Endodermal cell (in vitro differentiated cells): ENCODE measurements around the gene IL4I1. TPM values are rescaled to one million over a fixed set of nuclear protein-coding genes. Genes with fewer than 3 reads are reported as not detected.

Experiments used
- DNase-seq: peaks from one replicate; pipeline ENCODE4 v3.0.0-alpha.2; 2017
- H3K27ac ChIP-seq: 2 replicates; pipeline ENCODE4 v1.5.1; 2013; ENCODE audit warnings: mild to moderate bottlenecking, low read depth, low read length, moderate library complexity
- H3K27me3 ChIP-seq: 2 replicates; pipeline ENCODE4 v1.6.1; 2013; ENCODE audit warnings: mild to moderate bottlenecking, low read length, moderate library complexity; ENCODE audit not compliant: insufficient read depth, control insufficient read depth, poor library complexity, severe bottlenecking
- H3K36me3 ChIP-seq: 2 replicates; pipeline ENCODE4 v1.7.0; 2013; ENCODE audit warnings: mild to moderate bottlenecking, low read length, moderate library complexity; ENCODE audit not compliant: control insufficient read depth, insufficient read depth
- H3K4me1 ChIP-seq: one replicate; pipeline ENCODE4 v1.7.0; 2013; ENCODE audit warnings: low read length; ENCODE audit not compliant: control insufficient read depth, insufficient read depth
- H3K4me3 ChIP-seq: 2 replicates; pipeline ENCODE4 v1.5.1; 2013; ENCODE audit warnings: mild to moderate bottlenecking, low read length, moderate library complexity
- H3K9ac ChIP-seq: 2 replicates; pipeline ENCODE4 v1.6.1; 2013; ENCODE audit warnings: mild to moderate bottlenecking, low read length, moderate library complexity; ENCODE audit not compliant: poor library complexity, severe bottlenecking; ENCODE audit errors: extremely low read depth
- H3K9me3 ChIP-seq: 2 replicates; pipeline ENCODE4 v1.6.1; 2013; ENCODE audit warnings: mild to moderate bottlenecking, low read length, moderate library complexity; ENCODE audit not compliant: control insufficient read depth
- H3K27ac Mint-ChIP-seq: 2 replicates; pipeline ENCODE4 v1.8.0; 2020; ENCODE audit warnings: mixed read lengths
- H3K27me3 Mint-ChIP-seq: 2 replicates; pipeline ENCODE4 v1.8.0; 2021; ENCODE audit warnings: mild to moderate bottlenecking, mixed read lengths; ENCODE audit not compliant: insufficient read depth
- H3K36me3 Mint-ChIP-seq: 2 replicates; pipeline ENCODE4 v1.8.0; 2020; ENCODE audit warnings: low read depth, mixed read lengths
- H3K4me1 Mint-ChIP-seq: 2 replicates; pipeline ENCODE4 v1.8.0; 2020; ENCODE audit warnings: mixed read lengths
- H3K4me3 Mint-ChIP-seq: 2 replicates; pipeline ENCODE4 v1.8.0; 2020; ENCODE audit warnings: mild to moderate bottlenecking, moderate library complexity, mixed read lengths
- H3K9me3 Mint-ChIP-seq: 2 replicates; pipeline ENCODE4 v1.8.0; 2020; ENCODE audit warnings: mild to moderate bottlenecking, mixed read lengths
- WGBS, 2 experiments: methylation state at CpG; one replicate each; pipeline versions ENCODE4 v1.1.5 to v1.1.7; 2013; ENCODE audit warnings: missing lambda C conversion rate in 2 of 2, mixed read lengths in 1 of 2; ENCODE audit not compliant: insufficient coverage in 1 of 2, insufficient read length in 1 of 2; 5-methylcytosine and 5-hydroxymethylcytosine counted together
- total RNA-seq, 2 donors: library from RNA; stranded (reverse); fragmentation: NEBNext Ultra II Directional in 1 of 2; extraction: Animal tissue kit (Norgen Biotek cat#: 25700) in 1 of 2; gene quantifications; 2 replicates in 1 of 2; 3 replicates in 1 of 2; pipeline ENCODE4 v1.2.1, GENCODE V29; 2021
- TF ChIP-seq, protein P1 (sequence below): fragments of 200-600 bp; sonication (generic); conservative IDR thresholded peaks from 2 replicates; pipeline ENCODE4 v1.5.0; 2021; ENCODE audit warnings: antibody characterized with exemption, mild to moderate bottlenecking

IL4I1 gene
- total RNA-seq, 2 donors from 2014 or later, result 0.97 TPM; not detected in 1

DNA sequence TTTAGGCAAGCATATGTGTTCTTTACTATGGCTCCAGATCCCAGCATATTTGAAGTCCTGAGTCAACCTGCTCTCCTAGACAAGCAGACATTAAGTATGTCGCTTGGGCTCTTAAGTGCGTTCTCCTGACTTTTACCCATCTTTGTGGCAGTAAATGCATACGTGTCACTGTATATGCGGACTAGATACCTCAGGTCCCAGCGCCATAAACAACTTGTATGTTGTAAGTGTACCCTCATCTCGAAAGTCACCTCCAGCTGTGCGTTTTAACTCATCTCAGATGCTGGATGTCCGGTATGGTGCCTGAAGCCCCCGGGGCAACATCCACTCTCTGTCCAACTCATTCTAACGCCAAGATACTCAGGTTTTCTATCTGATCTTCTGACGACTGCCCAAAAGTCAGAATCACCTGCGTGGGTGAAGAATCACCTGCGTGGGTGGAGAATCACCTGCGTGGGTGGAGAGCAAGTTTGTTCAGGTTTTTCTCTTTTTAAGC is 44.0 kb downstream of the IL4I1 start:
- Mint-ChIP-seq H3K36me3 (peaks cover 46% of the 10 kb centered on the region), H3K9me3 (peaks cover 7% of the 10 kb centered on the region), H3K4me3 (peak overlapping the region; percentile 86), H3K27me3 (no peaks in the 10 kb centered on the region), H3K4me1 (peaks cover 21% of the 10 kb centered on the region), H3K27ac (peak overlapping the region; percentile 56)
- Histone ChIP-seq H3K36me3 (peaks cover 43% of the 10 kb centered on the region), H3K9me3 (peaks cover 7% of the 10 kb centered on the region), H3K4me3 (peak overlapping the region; percentile 82), H3K27ac (no peak overlapping the region), H3K4me1 (peaks cover 5% of the 10 kb centered on the region), H3K9ac (peak overlapping the region; percentile 36), H3K27me3 (no peaks in the 10 kb centered on the region)
- DNase-seq, result no peak
- WGBS, 2 experiments, result 92 to 94% methylated on average over 12 to 14 of the region's 14 CpGs
- TF ChIP-seq, protein P1, sequence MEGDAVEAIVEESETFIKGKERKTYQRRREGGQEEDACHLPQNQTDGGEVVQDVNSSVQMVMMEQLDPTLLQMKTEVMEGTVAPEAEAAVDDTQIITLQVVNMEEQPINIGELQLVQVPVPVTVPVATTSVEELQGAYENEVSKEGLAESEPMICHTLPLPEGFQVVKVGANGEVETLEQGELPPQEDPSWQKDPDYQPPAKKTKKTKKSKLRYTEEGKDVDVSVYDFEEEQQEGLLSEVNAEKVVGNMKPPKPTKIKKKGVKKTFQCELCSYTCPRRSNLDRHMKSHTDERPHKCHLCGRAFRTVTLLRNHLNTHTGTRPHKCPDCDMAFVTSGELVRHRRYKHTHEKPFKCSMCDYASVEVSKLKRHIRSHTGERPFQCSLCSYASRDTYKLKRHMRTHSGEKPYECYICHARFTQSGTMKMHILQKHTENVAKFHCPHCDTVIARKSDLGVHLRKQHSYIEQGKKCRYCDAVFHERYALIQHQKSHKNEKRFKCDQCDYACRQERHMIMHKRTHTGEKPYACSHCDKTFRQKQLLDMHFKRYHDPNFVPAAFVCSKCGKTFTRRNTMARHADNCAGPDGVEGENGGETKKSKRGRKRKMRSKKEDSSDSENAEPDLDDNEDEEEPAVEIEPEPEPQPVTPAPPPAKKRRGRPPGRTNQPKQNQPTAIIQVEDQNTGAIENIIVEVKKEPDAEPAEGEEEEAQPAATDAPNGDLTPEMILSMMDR, result no peak

DNA sequence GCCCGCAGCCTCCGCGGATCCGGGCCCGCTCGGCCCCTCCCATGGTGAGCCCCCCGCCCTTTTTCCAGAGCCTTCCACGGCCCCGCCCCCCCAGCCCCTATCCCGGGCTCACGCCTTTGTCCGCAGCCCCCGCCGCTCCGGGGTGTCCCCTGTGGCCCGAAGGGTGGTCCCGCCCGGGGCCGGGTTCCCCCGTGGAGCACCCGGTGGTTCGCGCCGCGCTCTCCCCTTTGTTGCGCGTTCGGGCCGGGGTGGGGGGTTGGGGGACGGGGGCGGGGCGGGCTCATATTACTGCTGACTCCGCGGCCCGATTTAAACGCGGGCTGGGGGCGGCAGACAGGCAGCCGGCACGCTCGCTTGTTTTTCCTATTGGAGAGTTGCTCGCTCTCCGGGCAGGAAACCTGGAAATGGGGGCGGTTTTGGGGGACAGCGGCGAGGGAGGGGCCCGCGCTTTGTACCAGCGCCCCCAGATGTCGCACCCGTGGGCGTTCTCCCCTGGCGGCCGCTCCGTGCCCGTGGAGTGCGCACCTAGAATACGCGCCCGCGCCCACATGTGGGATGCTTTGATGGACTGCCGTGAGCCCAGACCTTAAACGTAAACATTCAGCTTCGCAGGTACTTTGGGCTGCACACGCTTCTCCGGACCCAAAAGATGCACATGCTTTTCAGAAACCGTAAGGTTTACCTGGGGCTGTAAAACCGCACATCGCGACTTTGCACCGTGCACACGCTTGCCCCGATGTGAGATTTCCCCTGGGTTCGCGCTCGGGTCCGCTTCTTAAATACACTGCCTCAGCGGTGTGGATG is 45.0 kb downstream of the IL4I1 start:
- TF ChIP-seq, protein P1, result no peak
- peaks cover 38% of the 10 kb centered on the region for H3K36me3 Mint-ChIP-seq
- Histone ChIP-seq H3K4me1 (peaks cover 5% of the 10 kb centered on the region), H3K4me3 (peak overlapping the region; percentile 82), H3K27ac (peak overlapping the region; percentile 99), H3K27me3 (no peaks in the 10 kb centered on the region), H3K9ac (peak overlapping the region; percentile 36), H3K9me3 (peaks cover 7% of the 10 kb centered on the region), H3K36me3 (peaks cover 36% of the 10 kb centered on the region)
- no peaks in the 10 kb centered on the region for H3K27me3 Mint-ChIP-seq
- H3K27ac Mint-ChIP-seq, result peak overlapping the region; percentile 56
- peaks cover 7% of the 10 kb centered on the region for H3K9me3 Mint-ChIP-seq
- DNase-seq, result peak; percentile 90
- H3K4me3 Mint-ChIP-seq, result peak overlapping the region; percentile 86
- H3K4me1 Mint-ChIP-seq, result peaks cover 21% of the 10 kb centered on the region
- 2 to 4% methylated on average over 38 to 75 of the region's 78 CpGs for WGBS, 2 experiments

DNA sequence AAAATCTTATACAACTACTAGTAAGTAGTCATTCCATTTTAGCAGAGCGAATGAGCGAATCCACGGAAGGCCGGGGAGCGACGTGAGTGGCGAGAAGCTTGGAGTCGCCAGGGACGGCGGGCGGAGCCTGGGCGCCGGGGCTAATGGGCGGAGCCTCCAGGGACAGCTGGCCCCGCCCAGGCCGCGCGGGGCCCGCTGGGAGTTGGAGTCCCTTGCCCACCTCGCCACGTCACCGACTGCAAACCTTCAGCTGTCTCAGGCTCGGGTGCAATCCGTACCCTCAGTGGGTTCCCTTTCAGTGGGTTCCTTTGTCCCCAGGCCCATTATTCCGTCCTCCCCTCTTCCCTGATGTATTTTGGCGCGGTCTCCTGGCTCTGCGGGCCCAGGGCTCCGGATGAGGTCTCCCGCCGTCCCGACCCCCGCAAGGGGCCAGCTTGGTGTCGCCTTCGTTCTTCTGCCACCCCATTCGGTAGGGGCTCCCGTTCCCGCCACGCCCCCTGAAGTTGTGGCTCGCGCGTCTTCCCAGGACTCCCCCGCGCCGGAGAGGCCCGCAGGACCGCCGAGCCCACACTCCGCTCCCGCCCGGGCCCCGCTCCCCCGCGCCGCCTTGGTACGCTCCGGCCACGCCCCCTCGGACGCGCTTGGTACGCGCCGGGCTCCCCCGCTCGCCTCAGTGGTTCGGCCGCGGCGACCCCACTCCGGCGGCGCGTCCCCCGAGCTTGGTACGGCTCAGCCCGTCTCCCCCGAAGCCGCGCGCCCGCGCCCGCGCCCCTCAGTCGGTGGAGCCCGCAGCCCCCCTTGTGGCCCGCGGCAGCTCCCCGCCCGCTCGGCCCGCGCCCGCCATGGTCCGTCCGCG is 46.0 kb downstream of the IL4I1 start, which contains the start of gene PTOV1:
PTOV1 (plus strand) TSS at position 673 of the 856 bp plus-strand sequence.
- Histone ChIP-seq H3K4me1 (peaks cover 5% of the 10 kb centered on the region), H3K9ac (peak within 1 kb of the TSS; percentile 98), H3K36me3 (peaks cover 26% of the 10 kb centered on the region), H3K9me3 (peaks cover 7% of the 10 kb centered on the region), H3K27me3 (no peaks in the 10 kb centered on the region), H3K4me3 (peak within 1 kb of the TSS; percentile 91), H3K27ac (peak within 1 kb of the TSS; percentile 99)
- Mint-ChIP-seq H3K4me3 (peak within 1 kb of the TSS; percentile 86), H3K9me3 (peaks cover 7% of the 10 kb centered on the region), H3K27ac (peak within 1 kb of the TSS; percentile 98), H3K4me1 (peaks cover 21% of the 10 kb centered on the region), H3K27me3 (no peaks in the 10 kb centered on the region), H3K36me3 (peaks cover 35% of the 10 kb centered on the region)
- DNase-seq, result peak; percentile 95
- 2 to 8% methylated on average over 41 to 98 of the region's 98 CpGs for whole genome bisulfite sequencing, 2 experiments
- TF ChIP-seq, protein P1, result no peak
